A549 treated with CpdA at 1 μM for 4 hours (cell line): ENCODE measurements around the gene SLBP. TPM values are rescaled to one million over a fixed set of nuclear protein-coding genes. Genes with fewer than 3 reads are reported as not detected.

Source experiments
- total RNA-seq: library from RNA; stranded (reverse); fragments of 200-300 nt; extraction: Qiagen RNA extraction; gene quantifications from 5 replicates; pipeline ENCODE4 v1.2.3, GENCODE V29; 2022; ENCODE audit warnings: low read depth

Gene SLBP
- total RNA-seq, result 67.7 to 87.8 TPM (median 74.0 TPM) in 5 replicates

DNA sequence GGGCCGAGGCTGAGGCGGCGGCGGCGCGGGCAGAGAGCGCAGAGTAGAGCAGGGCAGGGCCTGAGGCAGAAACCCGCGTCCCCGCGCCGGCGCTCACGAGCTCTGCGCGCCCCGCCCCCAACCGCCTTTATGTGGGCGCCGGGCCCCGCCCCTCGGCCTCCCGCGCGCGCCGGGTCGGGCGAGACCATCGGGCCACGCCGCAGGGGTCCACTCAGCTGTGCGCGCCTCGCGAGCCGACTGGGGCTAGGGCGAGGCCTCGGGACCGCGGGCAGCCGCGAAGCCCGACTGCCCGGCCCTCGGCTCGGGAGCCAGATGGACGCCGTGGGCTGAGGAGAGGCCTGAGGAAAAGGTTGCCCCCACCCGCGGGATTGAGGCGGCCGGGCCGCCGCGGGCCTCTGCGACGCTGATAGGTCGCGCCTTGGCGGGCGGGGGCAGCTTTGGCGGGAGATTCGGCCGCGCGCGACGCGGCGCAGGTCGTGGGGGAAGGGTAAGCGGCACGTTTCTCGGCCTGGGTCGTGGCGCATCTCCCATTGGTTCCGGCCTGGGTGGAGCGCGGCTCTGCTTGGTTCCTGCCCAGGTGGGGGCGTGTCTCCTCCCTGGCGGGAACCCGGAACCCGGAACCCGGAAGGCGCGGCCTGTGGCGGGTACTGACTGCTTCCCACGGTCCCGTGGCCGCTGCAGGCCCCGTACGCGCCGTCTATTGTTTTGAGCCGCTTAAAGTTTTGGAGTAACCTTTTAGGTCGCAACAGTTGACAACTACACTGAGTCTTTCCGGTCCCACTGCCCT lies at the start of gene SLBP:
SLBP (minus strand) TSS at position 104 of the 787 bp plus-strand sequence. CDS start 131 bp downstream, outside the sequence.

DNA sequence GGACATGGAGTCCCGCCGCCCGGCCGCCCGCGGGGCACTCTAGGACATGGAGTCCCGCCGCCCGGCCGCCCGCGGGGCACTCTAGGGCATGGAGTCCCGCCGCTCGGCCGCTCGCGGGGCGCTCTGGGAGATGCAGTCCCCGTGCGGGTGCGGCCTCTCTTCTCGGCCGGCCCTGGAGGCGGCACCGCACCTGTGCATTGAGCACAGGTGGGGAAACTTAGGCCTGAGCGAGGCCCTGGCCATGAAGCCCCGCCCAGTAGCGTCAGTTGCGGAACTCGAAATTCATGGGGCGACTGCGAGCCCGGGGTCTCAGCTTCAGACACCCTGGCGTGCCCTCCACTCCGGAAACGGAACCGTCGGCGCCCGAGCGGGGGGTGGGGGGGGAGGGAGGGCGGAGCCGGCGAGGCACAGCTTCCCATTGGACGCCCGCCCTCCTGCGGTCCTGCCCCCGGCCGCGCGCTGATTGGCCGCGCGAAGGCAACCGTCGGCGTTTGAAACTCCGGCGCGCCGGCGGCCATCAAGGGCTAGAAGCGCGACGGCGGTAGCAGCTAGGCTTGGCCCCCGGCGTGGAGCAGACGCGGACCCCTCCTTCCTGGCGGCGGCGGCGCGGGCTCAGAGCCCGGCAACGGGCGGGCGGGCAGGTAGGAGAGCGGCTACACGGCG lies 9.0 kb upstream of the SLBP start, which contains the start of the genes TACC3 and TMEM129:
TACC3 (plus strand) TSS at position 519 of the 663 bp plus-strand sequence. CDS start 1,901 bp downstream, outside the sequence.
TMEM129 (minus strand) TSS at position 321 of the 663 bp plus-strand sequence. CDS start 486 bp downstream, outside the sequence.

DNA sequence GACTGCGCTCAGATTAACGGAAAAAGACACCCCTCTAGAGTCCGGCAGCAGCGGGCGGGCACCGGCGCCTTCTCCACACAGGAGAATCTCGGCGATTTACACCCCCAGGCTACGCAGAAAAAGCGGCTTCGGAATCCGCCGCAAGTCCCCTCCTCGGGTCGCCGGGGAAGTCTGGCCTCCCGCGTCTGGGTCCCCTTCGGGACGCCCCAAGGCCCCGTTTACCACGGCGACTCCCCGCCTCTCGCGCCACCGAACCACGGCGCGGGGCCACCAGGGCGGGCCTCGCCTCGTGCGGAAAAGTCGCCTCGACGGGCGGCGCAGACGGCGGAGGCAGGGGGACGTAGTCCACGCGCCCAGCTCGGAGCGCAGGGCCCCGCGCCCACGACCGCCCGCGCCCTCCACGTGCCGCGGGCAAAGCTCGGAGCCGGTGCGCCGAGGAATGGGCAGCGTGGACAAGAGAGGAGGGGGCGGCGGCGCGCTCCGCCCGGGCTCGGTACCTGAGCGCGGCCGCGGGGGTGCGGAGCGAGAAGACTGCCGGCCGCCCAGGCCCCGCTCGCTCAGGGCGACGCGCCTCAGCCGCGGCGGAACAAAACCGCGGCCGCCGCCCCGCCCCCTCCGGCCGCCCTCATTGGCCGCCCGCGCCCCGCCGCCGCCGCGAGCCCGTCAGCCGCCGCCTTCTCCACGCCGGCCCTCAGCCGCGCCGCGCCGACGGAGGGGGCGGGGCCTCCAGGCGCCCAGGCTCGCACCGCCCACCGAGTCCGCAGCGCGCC lies 28.2 kb downstream of the SLBP start, which contains the start of gene FAM53A:
FAM53A (minus strand) TSS at position 578 of the 770 bp plus-strand sequence. CDS start 15,572 bp downstream, outside the sequence.

Other genes with a start within 250 kb of the SLBP start
- 0.49 to 1.4 TPM (median 1.0 TPM) in 5 replicates for gene FAM53A, start 28.0 kb downstream of the SLBP start, total RNA-seq
- 15.8 to 26.7 TPM (median 22.5 TPM) in 5 replicates for gene TMEM129, start 9.0 kb upstream of the SLBP start, total RNA-seq
- 77.7 to 93.8 TPM (median 83.2 TPM) in 5 replicates for gene TACC3, start 9.2 kb upstream of the SLBP start, total RNA-seq
- gene FGFR3, start 81.0 kb upstream of the SLBP start, total RNA-seq, result 1.1 to 3.0 TPM (median 1.5 TPM) in 5 replicates
- 25.4 to 31.2 TPM (median 29.1 TPM) in 5 replicates for gene LETM1, start 143.8 kb upstream of the SLBP start, total RNA-seq
- 39.8 to 47.2 TPM (median 44.3 TPM) in 5 replicates for gene NSD2, start 159.1 kb upstream of the SLBP start, total RNA-seq